Glutamatergic neuron (in vitro differentiated cells): Measurements from ENCODE around the gene KRT86. TPM values are rescaled to one million over a fixed set of nuclear protein-coding genes. Genes with fewer than 3 reads are reported as not detected.

Source experiments
- DNase-seq: peaks from one replicate; pipeline ENCODE4 v3.0.0; 2022
- H3K27ac Mint-ChIP-seq: one replicate; pipeline ENCODE4 v1.8.0; 2020; ENCODE audit warnings: mild to moderate bottlenecking, mixed read lengths, inconsistent platforms; ENCODE audit not compliant: unreplicated experiment
- H3K27me3 Mint-ChIP-seq: one replicate; pipeline ENCODE4 v1.8.0; 2020; ENCODE audit warnings: mild to moderate bottlenecking, moderate library complexity, mixed read lengths, inconsistent platforms; ENCODE audit not compliant: unreplicated experiment
- H3K36me3 Mint-ChIP-seq: one replicate; pipeline ENCODE4 v1.8.0; 2020; ENCODE audit warnings: mild to moderate bottlenecking, mixed read lengths, inconsistent platforms; ENCODE audit not compliant: unreplicated experiment
- H3K4me1 Mint-ChIP-seq: one replicate; pipeline ENCODE4 v1.8.0; 2020; ENCODE audit warnings: mild to moderate bottlenecking, low read depth, mixed read lengths, inconsistent platforms; ENCODE audit not compliant: unreplicated experiment
- H3K4me3 Mint-ChIP-seq: one replicate; pipeline ENCODE4 v1.8.0; 2020; ENCODE audit warnings: mild to moderate bottlenecking, mixed read lengths, inconsistent platforms; ENCODE audit not compliant: unreplicated experiment
- H3K9me3 Mint-ChIP-seq: one replicate; pipeline ENCODE4 v1.8.0; 2020; ENCODE audit warnings: mild to moderate bottlenecking, moderate library complexity, mixed read lengths, inconsistent platforms; ENCODE audit not compliant: unreplicated experiment
- total RNA-seq: library from RNA; stranded (reverse); fragmentation: NEBNext Ultra II Directional; extraction: Animal tissue kit (Norgen Biotek cat#: 25700); gene quantifications from one replicate; pipeline ENCODE4 v1.2.1, GENCODE V29; 2021; ENCODE audit not compliant: unreplicated experiment
- TF ChIP-seq, protein P1 (sequence below): fragments of 200-600 bp; sonication (generic); IDR thresholded peaks from one replicate; pipeline ENCODE4 v1.5.0; 2021; ENCODE audit not compliant: partially characterized antibody, unreplicated experiment

Gene KRT86
- total RNA-seq, 1 donor from 2014 or later, result not detected

DNA sequence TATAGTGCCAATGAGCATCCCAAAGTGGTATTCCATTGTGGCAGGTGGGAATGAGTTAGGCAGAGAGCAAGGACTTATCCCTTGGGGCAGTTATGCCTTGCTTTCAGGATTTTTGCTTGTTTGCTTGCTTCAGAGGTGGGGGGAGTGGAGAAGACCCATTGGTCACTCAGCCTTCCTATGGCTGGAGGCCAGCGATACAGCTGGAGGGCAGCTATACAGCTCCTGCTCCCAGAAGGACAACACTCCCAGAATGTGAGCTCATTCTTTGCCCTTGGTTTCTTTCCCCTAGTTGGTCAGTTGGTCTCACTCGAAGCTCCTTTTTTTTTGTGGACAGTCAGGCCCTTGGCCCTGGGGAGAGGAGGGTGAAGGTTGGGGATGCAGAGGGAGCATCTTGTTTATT lies 32.3 kb downstream of the KRT86 start:
- H3K36me3 Mint-ChIP-seq, result no peaks in the 10 kb centered on the region
- peaks cover 6% of the 10 kb centered on the region for H3K9me3 Mint-ChIP-seq
- H3K4me1 Mint-ChIP-seq, result peaks cover 3% of the 10 kb centered on the region
- H3K4me3 Mint-ChIP-seq, result no peak overlapping the region
- H3K27ac Mint-ChIP-seq, result no peak overlapping the region
- no peak for DNase-seq
- TF ChIP-seq, protein P1, sequence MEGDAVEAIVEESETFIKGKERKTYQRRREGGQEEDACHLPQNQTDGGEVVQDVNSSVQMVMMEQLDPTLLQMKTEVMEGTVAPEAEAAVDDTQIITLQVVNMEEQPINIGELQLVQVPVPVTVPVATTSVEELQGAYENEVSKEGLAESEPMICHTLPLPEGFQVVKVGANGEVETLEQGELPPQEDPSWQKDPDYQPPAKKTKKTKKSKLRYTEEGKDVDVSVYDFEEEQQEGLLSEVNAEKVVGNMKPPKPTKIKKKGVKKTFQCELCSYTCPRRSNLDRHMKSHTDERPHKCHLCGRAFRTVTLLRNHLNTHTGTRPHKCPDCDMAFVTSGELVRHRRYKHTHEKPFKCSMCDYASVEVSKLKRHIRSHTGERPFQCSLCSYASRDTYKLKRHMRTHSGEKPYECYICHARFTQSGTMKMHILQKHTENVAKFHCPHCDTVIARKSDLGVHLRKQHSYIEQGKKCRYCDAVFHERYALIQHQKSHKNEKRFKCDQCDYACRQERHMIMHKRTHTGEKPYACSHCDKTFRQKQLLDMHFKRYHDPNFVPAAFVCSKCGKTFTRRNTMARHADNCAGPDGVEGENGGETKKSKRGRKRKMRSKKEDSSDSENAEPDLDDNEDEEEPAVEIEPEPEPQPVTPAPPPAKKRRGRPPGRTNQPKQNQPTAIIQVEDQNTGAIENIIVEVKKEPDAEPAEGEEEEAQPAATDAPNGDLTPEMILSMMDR, result no peak
- H3K27me3 Mint-ChIP-seq, result peaks cover 14% of the 10 kb centered on the region

DNA sequence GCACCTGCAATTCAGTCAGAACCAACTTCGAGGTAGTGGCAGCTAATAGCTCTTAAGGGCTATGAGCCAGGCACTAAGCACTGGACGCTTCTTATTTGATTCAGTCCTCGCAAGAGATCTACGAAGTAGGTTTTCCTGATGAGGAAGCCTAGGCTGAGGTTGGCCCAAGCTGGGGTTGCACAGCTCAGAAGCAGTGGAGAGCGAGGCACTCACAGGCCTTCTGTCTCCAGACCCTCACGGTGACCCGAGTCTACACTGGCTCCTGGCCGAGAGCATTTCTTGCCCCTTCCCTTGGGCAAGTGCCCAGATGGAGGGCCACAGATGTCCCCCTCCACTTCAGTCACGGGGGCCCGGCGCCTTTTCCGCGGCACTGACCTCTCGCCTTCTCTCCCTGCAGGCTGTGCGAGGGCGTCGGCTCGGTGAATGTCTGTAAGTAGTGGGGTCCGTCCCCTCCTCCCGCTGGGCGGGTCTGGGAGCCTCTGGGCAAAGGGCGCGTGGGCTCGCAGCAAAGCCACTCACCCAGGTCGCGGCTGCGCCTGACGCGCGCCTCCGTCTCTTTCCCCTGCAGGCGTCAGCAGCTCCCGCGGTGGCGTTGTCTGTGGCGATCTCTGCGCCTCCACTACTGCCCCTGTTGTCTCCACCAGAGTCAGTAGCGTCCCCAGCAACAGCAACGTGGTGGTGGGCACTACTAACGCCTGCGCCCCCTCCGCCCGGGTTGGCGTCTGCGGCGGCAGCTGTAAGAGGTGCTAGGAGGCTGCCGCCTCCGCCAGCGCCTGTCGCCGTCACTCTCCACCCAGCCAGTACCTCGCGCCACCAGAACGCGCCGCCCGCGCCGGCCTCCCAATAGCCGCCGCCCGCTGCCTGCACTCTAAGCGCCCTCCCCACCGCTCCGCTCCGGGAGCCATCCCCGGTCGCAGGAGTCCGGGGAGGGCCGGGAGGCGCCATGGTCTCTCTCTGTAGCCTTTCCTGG lies 33.7 kb downstream of the KRT86 start:
- H3K9me3 Mint-ChIP-seq, result peaks cover 10% of the 10 kb centered on the region
- H3K4me1 Mint-ChIP-seq, result peaks cover 3% of the 10 kb centered on the region
- DNase-seq, result peak; percentile 88
- H3K4me3 Mint-ChIP-seq, result peak overlapping the region; percentile 88
- TF ChIP-seq, protein P1, result no peak
- H3K27ac Mint-ChIP-seq, result no peak overlapping the region
- no peaks in the 10 kb centered on the region for H3K36me3 Mint-ChIP-seq
- H3K27me3 Mint-ChIP-seq, result peaks cover 18% of the 10 kb centered on the region

DNA sequence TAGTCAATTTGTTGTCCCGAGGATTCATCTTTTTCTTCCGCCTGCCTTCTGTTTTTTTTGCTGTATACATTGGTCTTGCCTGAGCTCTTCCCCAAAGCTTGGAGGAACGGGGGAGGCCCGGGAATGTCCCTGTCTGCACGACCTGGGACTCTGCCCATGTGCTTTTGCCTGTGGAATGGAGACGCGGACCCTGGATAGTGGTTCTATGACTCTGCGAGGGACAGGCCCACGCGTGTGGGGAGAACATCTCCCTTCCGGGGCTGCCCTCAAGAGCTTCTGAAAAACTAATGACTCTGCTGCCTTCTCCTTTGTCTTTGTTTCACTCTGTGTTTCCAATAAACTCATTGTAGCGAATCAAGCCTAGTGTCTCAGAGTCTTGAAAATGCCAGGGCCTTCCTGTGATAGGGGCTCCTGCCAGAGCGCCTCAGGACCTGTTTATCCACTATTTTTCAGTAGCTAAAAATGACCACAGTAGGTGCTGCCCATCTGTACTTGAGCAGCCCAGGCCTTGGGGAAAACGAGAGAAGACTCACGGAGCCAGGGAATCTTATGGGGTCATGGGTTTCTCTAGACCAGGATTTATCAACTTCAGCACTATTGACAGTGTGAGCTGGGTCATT lies 34.5 kb downstream of the KRT86 start:
- no peak for DNase-seq
- Mint-ChIP-seq H3K4me3 (peak overlapping the region; percentile 88), H3K4me1 (peaks cover 3% of the 10 kb centered on the region), H3K27me3 (peaks cover 18% of the 10 kb centered on the region), H3K9me3 (peaks cover 11% of the 10 kb centered on the region), H3K27ac (peak overlapping the region; percentile 68), H3K36me3 (no peaks in the 10 kb centered on the region)
- TF ChIP-seq, protein P1, result no peak

DNA sequence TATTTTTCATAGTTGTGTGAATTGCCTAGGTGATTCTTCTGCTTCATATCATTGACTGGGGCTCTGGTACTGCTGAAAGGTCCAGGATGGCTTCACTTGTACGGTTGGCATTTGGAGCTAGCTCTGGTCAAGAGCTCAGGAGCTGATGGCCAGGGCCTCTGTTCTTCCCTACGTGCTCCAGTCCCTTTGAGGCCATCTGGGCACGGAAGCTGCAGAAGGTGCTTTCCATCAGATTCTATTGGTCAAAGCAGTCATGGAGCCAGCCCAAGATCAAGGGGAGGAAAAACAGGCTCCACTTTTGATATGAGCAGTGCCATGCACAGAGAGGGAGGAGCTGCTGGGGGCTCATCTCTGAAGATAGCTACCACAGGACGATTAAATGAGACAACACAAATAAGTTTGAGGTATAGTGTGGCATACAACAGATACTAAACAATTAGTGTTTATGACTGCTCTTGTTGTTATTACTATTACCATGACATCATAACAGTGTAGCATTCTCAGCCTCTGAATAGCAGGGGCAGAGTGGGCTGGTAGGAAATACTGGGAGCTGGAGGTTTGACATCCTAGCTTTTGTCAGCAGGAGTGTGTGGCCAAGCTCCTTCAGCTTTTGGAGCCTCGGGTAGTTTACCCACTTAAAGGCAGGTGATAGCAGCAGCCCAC lies 36.3 kb downstream of the KRT86 start:
- Mint-ChIP-seq H3K27ac (no peak overlapping the region), H3K4me1 (peaks cover 3% of the 10 kb centered on the region), H3K36me3 (no peaks in the 10 kb centered on the region), H3K9me3 (peaks cover 7% of the 10 kb centered on the region), H3K27me3 (peaks cover 20% of the 10 kb centered on the region), H3K4me3 (no peak overlapping the region)
- TF ChIP-seq, protein P1, result no peak
- no peak for DNase-seq
